Measurements from ENCODE around the gene PDZD7. TPM values are rescaled to one million over a fixed set of nuclear protein-coding genes. Genes with fewer than 3 reads are reported as not detected.

The PDZD7 gene
- polyA plus RNA-seq, 1 donor from 2014 or later: 1.5 TPM

DNA sequence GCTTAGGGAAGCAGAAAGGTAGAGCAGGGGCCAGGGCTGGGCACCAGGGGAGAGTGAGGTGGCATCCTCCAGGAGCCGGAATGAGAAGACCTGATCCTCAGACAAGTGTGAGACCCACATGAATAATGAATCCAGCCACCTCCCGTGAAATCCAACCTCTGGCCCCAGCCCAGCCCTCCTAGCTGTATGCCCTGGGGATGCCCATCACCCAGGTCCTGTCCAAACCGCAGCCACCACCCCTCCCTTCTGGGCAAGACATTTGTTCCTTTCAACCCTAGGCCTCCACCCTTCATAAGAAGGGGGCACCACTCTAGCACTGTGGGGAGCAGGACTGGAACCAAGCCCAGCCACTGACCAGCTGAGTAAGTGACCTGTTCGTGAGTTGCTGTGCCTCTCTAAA, 9.7 kb downstream of the PDZD7 start:
- H3K9me3 ChIP-seq (ENCODE audit: low read length): no peaks in the 10 kb centered on the region
- no peak overlapping the region for H3K4me2 ChIP-seq (ENCODE audit: low read length)
- no peaks in the 10 kb centered on the region for H3F3A ChIP-seq (ENCODE audit: insufficient read depth, low read length, poor library complexity, severe bottlenecking)
- no peaks in the 10 kb centered on the region for H4K20me1 ChIP-seq (ENCODE audit: insufficient read depth)
- no peak overlapping the region for H3K4me3 ChIP-seq (ENCODE audit: low read length)
- no peaks in the 10 kb centered on the region for H3K79me2 ChIP-seq (replicated peaks; ENCODE audit: insufficient read depth, low read length)
- no peak overlapping the region for H3K9ac ChIP-seq (ENCODE audit: low read length)
- no peak overlapping the region for H3K27ac ChIP-seq (ENCODE audit: low read length)
- H2AFZ ChIP-seq (ENCODE audit: low read depth, low read length): no peak overlapping the region
- no peak for TF ChIP-seq RAD21 (conservative IDR thresholded peaks at IDR 0.05)
- TF ChIP-seq, protein P1, sequence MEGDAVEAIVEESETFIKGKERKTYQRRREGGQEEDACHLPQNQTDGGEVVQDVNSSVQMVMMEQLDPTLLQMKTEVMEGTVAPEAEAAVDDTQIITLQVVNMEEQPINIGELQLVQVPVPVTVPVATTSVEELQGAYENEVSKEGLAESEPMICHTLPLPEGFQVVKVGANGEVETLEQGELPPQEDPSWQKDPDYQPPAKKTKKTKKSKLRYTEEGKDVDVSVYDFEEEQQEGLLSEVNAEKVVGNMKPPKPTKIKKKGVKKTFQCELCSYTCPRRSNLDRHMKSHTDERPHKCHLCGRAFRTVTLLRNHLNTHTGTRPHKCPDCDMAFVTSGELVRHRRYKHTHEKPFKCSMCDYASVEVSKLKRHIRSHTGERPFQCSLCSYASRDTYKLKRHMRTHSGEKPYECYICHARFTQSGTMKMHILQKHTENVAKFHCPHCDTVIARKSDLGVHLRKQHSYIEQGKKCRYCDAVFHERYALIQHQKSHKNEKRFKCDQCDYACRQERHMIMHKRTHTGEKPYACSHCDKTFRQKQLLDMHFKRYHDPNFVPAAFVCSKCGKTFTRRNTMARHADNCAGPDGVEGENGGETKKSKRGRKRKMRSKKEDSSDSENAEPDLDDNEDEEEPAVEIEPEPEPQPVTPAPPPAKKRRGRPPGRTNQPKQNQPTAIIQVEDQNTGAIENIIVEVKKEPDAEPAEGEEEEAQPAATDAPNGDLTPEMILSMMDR (IDR thresholded peaks at IDR 0.05; ENCODE audit: poor library complexity, severe bottlenecking): no peak
- no peaks in the 10 kb centered on the region for H3K36me3 ChIP-seq (ENCODE audit: insufficient read depth, low read length)
- H3K9me2 ChIP-seq (ENCODE audit: insufficient read depth, low read length): no peaks in the 10 kb centered on the region
- peaks cover 43% of the 10 kb centered on the region for H3K27me3 ChIP-seq (ENCODE audit: insufficient read depth, low read depth, low read length)

DNA sequence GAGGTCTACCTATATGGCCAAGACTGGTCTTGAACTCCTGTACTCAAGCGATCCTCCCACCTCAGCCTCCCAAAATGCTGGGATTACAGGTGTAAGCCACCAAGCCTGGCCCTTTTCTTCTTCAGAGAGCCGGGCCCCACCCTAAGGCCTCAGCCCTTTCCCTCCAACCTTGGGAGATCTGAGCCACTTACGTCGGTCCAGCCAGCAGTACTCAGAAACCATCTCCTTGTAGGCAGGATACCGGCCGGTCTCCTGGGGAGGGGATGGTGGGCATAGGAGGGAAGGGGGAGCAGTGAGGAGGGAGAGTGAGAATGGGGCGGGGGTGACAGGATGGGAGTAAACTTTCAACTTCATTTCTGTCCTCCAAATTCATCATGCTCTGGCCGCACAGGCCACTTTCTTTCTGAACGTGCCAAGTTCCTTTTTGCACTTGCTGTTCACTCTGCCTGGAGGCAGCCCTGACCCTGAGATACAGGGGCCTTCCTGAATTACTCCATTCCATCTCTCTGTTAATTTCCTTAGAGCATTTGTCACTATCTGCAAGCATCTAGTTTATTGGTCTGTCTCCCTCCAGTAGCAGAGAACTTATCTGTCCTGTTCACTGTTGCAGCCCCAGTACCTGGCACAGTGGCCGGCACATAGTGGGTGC, 10.4 kb downstream of the PDZD7 start:
- H3F3A ChIP-seq (ENCODE audit: insufficient read depth, low read length, poor library complexity, severe bottlenecking): no peaks in the 10 kb centered on the region
- H3K4me3 ChIP-seq (ENCODE audit: low read length): no peak overlapping the region
- no peak overlapping the region for H2AFZ ChIP-seq (ENCODE audit: low read depth, low read length)
- no peak overlapping the region for H3K4me2 ChIP-seq (ENCODE audit: low read length)
- H3K27me3 ChIP-seq (ENCODE audit: insufficient read depth, low read depth, low read length): peaks cover 48% of the 10 kb centered on the region
- no peaks in the 10 kb centered on the region for H4K20me1 ChIP-seq (ENCODE audit: insufficient read depth)
- no peaks in the 10 kb centered on the region for H3K36me3 ChIP-seq (ENCODE audit: insufficient read depth, low read length)
- H3K9ac ChIP-seq (ENCODE audit: low read length): no peak overlapping the region
- no peaks in the 10 kb centered on the region for H3K9me2 ChIP-seq (ENCODE audit: insufficient read depth, low read length)
- no peak overlapping the region for H3K27ac ChIP-seq (ENCODE audit: low read length)
- H3K9me3 ChIP-seq (ENCODE audit: low read length): no peaks in the 10 kb centered on the region
- TF ChIP-seq RAD21 (conservative IDR thresholded peaks at IDR 0.05) (no peak), EZH2 (IDR thresholded peaks at IDR 0.05; ENCODE audit: borderline replicate concordance, insufficient read depth, low read length, poor library complexity, severe bottlenecking) (no peak), EP300 (conservative IDR thresholded peaks at IDR 0.05; ENCODE audit: poor library complexity, severe bottlenecking) (no peak), POLR2AphosphoS5 (IDR thresholded peaks at IDR 0.05) (no peak), SMC3 (conservative IDR thresholded peaks at IDR 0.05; ENCODE audit: poor library complexity) (no peak), MXI1 (conservative IDR thresholded peaks at IDR 0.05; ENCODE audit: poor library complexity, severe bottlenecking) (no peak), TAF1 (IDR thresholded peaks at IDR 0.05; ENCODE audit: low read depth) (no peak)
- TF ChIP-seq, protein P1 (IDR thresholded peaks at IDR 0.05; ENCODE audit: poor library complexity, severe bottlenecking): no peak
- TF ChIP-seq, protein P2, sequence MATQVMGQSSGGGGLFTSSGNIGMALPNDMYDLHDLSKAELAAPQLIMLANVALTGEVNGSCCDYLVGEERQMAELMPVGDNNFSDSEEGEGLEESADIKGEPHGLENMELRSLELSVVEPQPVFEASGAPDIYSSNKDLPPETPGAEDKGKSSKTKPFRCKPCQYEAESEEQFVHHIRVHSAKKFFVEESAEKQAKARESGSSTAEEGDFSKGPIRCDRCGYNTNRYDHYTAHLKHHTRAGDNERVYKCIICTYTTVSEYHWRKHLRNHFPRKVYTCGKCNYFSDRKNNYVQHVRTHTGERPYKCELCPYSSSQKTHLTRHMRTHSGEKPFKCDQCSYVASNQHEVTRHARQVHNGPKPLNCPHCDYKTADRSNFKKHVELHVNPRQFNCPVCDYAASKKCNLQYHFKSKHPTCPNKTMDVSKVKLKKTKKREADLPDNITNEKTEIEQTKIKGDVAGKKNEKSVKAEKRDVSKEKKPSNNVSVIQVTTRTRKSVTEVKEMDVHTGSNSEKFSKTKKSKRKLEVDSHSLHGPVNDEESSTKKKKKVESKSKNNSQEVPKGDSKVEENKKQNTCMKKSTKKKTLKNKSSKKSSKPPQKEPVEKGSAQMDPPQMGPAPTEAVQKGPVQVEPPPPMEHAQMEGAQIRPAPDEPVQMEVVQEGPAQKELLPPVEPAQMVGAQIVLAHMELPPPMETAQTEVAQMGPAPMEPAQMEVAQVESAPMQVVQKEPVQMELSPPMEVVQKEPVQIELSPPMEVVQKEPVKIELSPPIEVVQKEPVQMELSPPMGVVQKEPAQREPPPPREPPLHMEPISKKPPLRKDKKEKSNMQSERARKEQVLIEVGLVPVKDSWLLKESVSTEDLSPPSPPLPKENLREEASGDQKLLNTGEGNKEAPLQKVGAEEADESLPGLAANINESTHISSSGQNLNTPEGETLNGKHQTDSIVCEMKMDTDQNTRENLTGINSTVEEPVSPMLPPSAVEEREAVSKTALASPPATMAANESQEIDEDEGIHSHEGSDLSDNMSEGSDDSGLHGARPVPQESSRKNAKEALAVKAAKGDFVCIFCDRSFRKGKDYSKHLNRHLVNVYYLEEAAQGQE (IDR thresholded peaks at IDR 0.05; ENCODE audit: borderline replicate concordance): no peak
- no peaks in the 10 kb centered on the region for H3K79me2 ChIP-seq (replicated peaks; ENCODE audit: insufficient read depth, low read length)

Data from neural cell (in vitro differentiated cells).